ENCODE measurements around the gene ZBTB21. TPM values are rescaled to one million over a fixed set of nuclear protein-coding genes. Genes with fewer than 3 reads are reported as not detected.
A peak's percentile ranks its signal among the peaks of the same experiment; 100 is the strongest.

Gene ZBTB21
- total RNA-seq, 6 donors from 2014 or later = 12.4 to 28.3 (median 16.7) TPM

DNA sequence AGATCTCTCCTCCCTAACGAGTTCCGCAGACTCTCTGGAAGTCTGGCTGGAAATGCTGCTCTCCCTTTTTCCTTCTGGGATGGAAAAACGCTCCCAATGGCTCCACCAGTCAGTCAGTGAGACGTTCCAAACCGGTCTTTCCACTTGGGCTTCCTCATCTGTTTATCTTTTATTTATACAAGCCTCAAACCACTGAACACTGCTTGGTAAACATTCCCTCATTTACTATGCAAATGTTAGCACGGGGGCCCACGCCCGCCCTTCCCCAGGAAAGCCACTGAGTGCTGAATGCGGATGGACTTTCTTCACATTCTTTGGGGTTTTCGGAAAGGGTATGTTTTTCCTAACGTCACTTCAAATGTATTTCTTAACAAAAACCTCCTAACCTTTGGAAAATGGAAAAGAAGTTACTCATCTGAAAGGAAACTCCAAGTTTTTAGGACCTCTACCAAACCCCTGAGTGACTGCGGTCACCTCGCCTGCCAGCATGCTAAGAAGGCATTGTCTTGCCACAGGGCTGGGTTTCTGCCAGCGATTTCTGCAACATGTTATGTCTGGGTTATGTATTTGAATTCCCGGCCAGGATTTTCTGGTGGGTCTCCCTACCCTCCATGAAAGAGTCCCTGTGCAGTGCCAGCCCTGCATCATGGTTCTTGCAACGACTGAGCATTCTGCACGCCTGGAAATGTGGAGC is 47.0 kb upstream of the ZBTB21 start:
- Histone ChIP-seq H3K36me3 (no peaks in the 10 kb centered on the region), H3K4me1 (peaks cover 23 to 49% (median 36%) of the 10 kb centered on the region in 4 donors), H3K27ac (peak overlapping the region; percentile 43 to 69 (median 64)), H3K27me3 (no peaks in the 10 kb centered on the region), H3K4me3 (peak overlapping the region in 1 of 4 donors; percentile 11), H3K9me3 (no peaks in the 10 kb centered on the region)
- DNase-seq (peak; percentile 69 to 81), ATAC-seq (ENCODE audit: low FRiP score in 2 of 2) (peak; percentile 14 to 75)
- TF ChIP-seq POLR2A (IDR thresholded peaks at IDR 0.05) (no peak), POLR2AphosphoS5 (IDR thresholded peaks at IDR 0.05) (peak in 1 of 2 donors; percentile 44), EP300 (IDR thresholded peaks at IDR 0.05) (peak in 1 of 4 donors; percentile 82)
- TF ChIP-seq, protein P1, sequence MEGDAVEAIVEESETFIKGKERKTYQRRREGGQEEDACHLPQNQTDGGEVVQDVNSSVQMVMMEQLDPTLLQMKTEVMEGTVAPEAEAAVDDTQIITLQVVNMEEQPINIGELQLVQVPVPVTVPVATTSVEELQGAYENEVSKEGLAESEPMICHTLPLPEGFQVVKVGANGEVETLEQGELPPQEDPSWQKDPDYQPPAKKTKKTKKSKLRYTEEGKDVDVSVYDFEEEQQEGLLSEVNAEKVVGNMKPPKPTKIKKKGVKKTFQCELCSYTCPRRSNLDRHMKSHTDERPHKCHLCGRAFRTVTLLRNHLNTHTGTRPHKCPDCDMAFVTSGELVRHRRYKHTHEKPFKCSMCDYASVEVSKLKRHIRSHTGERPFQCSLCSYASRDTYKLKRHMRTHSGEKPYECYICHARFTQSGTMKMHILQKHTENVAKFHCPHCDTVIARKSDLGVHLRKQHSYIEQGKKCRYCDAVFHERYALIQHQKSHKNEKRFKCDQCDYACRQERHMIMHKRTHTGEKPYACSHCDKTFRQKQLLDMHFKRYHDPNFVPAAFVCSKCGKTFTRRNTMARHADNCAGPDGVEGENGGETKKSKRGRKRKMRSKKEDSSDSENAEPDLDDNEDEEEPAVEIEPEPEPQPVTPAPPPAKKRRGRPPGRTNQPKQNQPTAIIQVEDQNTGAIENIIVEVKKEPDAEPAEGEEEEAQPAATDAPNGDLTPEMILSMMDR (IDR thresholded peaks at IDR 0.05) = no peak
- 35 to 42% methylated on average over 17 of the region's 17 CpGs for WGBS, 2 donors

DNA sequence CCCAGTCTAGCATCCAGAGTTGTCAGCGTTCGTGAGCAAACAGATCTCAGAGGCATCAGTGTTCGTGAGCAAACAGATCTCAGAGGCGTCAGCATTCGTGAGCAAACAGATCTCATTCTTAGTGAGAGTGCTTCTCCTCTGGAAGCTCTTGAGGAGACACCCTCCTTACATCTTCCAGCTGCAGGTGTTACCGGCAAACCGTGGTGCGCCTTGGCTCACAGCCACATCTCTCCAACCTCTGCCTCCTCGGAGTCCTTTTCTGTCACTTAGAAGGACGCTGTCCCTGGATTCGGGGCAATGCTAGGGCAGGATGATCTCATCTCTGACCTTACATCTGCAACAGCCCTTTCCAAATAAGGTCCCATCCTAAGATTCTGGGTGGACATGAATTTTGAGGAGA is 46.3 kb upstream of the ZBTB21 start:
- ATAC-seq (ENCODE audit: low FRiP score in 2 of 2) (no peak), DNase-seq (no peak)
- TF ChIP-seq EP300 (IDR thresholded peaks at IDR 0.05) (no peak), POLR2AphosphoS5 (IDR thresholded peaks at IDR 0.05) (no peak), POLR2A (IDR thresholded peaks at IDR 0.05) (no peak)
- TF ChIP-seq, protein P1 (IDR thresholded peaks at IDR 0.05) = no peak
- peak overlapping the region in 1 of 4 donors; percentile 11 for H3K4me3 ChIP-seq
- H3K36me3 ChIP-seq = no peaks in the 10 kb centered on the region
- no peaks in the 10 kb centered on the region for H3K9me3 ChIP-seq
- H3K27ac ChIP-seq = peak overlapping the region; percentile 43 to 64 (median 60)
- WGBS, 2 donors = 60 to 66% methylated on average over 11 of the region's 11 CpGs
- no peaks in the 10 kb centered on the region for H3K27me3 ChIP-seq
- peaks cover 23 to 43% (median 34%) of the 10 kb centered on the region in 4 donors for H3K4me1 ChIP-seq

DNA sequence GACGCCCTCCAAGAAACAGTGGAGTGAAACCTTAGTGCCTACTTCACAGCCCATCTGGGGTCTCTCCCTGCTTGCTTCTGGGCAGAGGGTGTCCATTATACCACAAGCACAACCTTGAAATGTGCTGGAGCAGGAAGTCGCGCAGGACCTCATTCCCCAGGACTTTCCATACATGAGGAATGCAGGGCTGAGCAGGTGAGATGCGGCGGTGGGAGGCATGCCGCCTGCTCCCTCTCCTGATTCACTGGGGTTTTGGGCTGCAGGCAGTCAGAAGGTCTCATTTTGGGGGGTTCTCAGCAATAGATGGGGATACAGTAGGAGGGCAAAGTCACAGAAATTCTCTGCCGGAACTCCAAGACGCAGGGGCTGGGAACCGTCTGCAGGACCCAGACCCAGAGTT is 45.3 kb upstream of the ZBTB21 start:
- 87 to 93% methylated on average over 9 of the region's 9 CpGs for WGBS, 2 donors

DNA sequence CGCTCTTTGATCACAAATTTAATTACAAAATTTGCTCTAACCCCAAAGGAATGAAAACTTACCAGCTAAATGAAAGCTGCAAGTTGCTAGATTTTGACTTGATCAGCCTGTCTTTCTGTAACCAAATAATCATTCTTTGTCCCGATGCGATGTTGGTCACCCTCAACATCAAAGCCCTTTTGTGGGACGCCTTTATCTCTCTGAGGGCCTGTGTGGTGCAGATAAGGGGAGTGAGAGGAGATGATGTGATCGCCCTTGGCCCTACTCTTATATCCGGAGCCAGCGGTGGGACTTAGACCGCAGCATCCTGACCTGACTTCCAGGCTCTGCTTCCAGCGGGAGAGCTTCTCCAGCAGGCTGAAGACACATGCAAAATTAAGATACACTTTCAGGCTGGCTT is 41.6 kb upstream of the ZBTB21 start:
- DNase-seq (no peak), ATAC-seq (ENCODE audit: low FRiP score in 2 of 2) (peak in 1 of 2 donors; percentile 23)
- no peak overlapping the region for H3K4me3 ChIP-seq
- no peaks in the 10 kb centered on the region for H3K9me3 ChIP-seq
- WGBS, 2 donors = 38% methylated on average over 4 to 9 of the region's 9 CpGs
- H3K27ac ChIP-seq = no peak overlapping the region
- no peaks in the 10 kb centered on the region for H3K27me3 ChIP-seq
- H3K4me1 ChIP-seq = peaks cover 4 to 7% (median 5%) of the 10 kb centered on the region in 4 donors
- H3K36me3 ChIP-seq = no peaks in the 10 kb centered on the region
- TF ChIP-seq EP300 (IDR thresholded peaks at IDR 0.05) = no peak

More for the DNA sequence above, 45.3 kb upstream of the ZBTB21 start:
- no peak overlapping the region for H3K27ac ChIP-seq
- no peak overlapping the region for H3K4me3 ChIP-seq
- peaks cover 23 to 38% (median 32%) of the 10 kb centered on the region in 4 donors for H3K4me1 ChIP-seq
- H3K9me3 ChIP-seq = no peaks in the 10 kb centered on the region
- TF ChIP-seq EP300 (IDR thresholded peaks at IDR 0.05) (no peak), POLR2A (IDR thresholded peaks at IDR 0.05) (no peak), POLR2AphosphoS5 (IDR thresholded peaks at IDR 0.05) (no peak)
- TF ChIP-seq, protein P1 (IDR thresholded peaks at IDR 0.05) = no peak
- DNase-seq (no peak), ATAC-seq (ENCODE audit: low FRiP score in 2 of 2) (no peak)
- H3K36me3 ChIP-seq = no peaks in the 10 kb centered on the region
- no peaks in the 10 kb centered on the region for H3K27me3 ChIP-seq

DNA sequence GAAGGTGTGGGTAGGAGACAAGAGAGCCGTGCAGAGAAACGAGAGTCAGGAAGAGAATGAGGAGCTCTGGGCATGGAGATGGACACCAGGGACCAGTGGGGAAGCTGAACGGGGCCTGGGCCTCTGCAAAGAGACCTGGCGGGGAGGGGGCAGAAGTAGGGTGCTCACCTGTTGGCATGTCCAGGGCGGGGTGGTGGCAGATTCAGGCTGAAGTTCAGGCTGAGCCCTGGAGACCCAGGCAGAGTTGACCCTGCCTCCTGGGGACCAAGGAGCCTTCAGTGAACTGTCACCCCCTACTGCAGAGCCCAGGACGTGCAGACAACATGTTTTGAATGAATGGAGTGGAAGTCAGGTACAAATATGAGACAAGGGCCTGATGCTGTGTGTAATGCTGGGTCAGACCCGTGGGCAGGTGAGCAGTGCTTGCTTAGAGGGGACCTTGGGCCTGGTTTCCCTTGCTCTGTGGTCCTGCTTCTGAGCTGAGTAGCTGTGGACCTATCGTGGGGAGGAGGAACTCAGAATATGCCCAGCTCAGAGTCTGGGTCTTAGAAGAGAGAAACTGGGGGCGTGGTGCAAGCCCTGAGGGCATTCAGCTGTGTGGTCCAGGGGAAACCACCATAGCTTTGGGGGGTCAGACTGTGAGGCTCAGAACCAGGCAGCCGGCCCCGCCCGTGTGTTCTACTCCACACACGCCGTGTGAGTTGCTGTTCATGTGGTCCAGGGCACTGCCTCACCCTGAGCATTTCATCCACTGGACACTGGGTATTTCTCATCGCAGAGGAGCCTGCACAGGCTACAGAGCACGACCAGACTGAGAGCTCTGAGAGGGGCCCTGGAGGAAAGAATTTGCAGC is 39.6 kb upstream of the ZBTB21 start:
- ATAC-seq (ENCODE audit: low FRiP score in 2 of 2) = no peak
- 86 to 90% methylated on average over 16 of the region's 16 CpGs for WGBS, 2 donors
- H3K4me3 ChIP-seq = no peak overlapping the region
- no peak for DNase-seq
- no peaks in the 10 kb centered on the region for H3K36me3 ChIP-seq
- H3K27ac ChIP-seq = no peak overlapping the region
- no peak for TF ChIP-seq POLR2AphosphoS5 (IDR thresholded peaks at IDR 0.05)
- TF ChIP-seq EP300 (IDR thresholded peaks at IDR 0.05) = no peak
- TF ChIP-seq, protein P1 (IDR thresholded peaks at IDR 0.05) = no peak
- TF ChIP-seq POLR2A (IDR thresholded peaks at IDR 0.05) = no peak
- no peaks in the 10 kb centered on the region for H3K27me3 ChIP-seq
- H3K9me3 ChIP-seq = no peaks in the 10 kb centered on the region
- no peaks in the 10 kb centered on the region for H3K4me1 ChIP-seq

Measured in upper lobe of left lung (tissue), 6 donors.